MM.1S (cell line): ENCODE data around the gene PRSS21.

Source experiments
- DNase-seq: peaks from one replicate; pipeline ENCODE4 v3.0.0-alpha.2; 2015
- H2AFZ ChIP-seq: fragments of 300-600 bp; sonication (generic); 2 replicates; pipeline ENCODE4 v1.6.0; 2016; ENCODE audit warnings: antibody characterized with exemption, low read length
- H3F3A ChIP-seq: fragments of 300-600 bp; sonication (generic); 2 replicates; pipeline ENCODE4 v1.6.1; 2016; ENCODE audit warnings: mild to moderate bottlenecking, antibody characterized with exemption, low read length, moderate library complexity, mixed read lengths; ENCODE audit not compliant: insufficient read depth
- H3K27ac ChIP-seq: fragments of 300-600 bp; sonication (generic); 2 replicates; pipeline ENCODE4 v1.5.1; 2016; ENCODE audit warnings: mild to moderate bottlenecking, low read length
- H3K27me3 ChIP-seq: fragments of 300-600 bp; sonication (generic); replicated peaks from 2 replicates; pipeline ENCODE4 v1.6.0; 2016; ENCODE audit warnings: low read length; ENCODE audit not compliant: insufficient read depth
- H3K36me3 ChIP-seq: fragments of 300-600 bp; sonication (generic); replicated peaks from 2 replicates; pipeline ENCODE4 v1.6.1; 2016; ENCODE audit warnings: mild to moderate bottlenecking, low read length, mixed read lengths; ENCODE audit not compliant: insufficient read depth
- H3K4me1 ChIP-seq: fragments of 300-600 bp; sonication (generic); 2 replicates; pipeline ENCODE4 v1.6.1; 2016; ENCODE audit warnings: low read length, mixed read lengths
- H3K4me2 ChIP-seq: fragments of 300-600 bp; sonication (generic); 2 replicates; pipeline ENCODE4 v1.6.0; 2016; ENCODE audit warnings: low read depth, low read length
- H3K4me3 ChIP-seq: fragments of 300-600 bp; sonication (generic); 2 replicates; pipeline ENCODE4 v1.5.1; 2016; ENCODE audit warnings: low read length, mixed read lengths
- H3K79me2 ChIP-seq: fragments of 300-600 bp; sonication (generic); 2 replicates; pipeline ENCODE4 v1.6.1; 2016; ENCODE audit warnings: mixed run types, low read length, mixed read lengths
- H3K9ac ChIP-seq: fragments of 300-600 bp; sonication (generic); 2 replicates; pipeline ENCODE4 v1.6.1; 2016; ENCODE audit warnings: low read length, mixed read lengths
- H3K9me2 ChIP-seq: fragments of 300-600 bp; sonication (generic); replicated peaks from 2 replicates; pipeline ENCODE4 v1.6.1; 2016; ENCODE audit warnings: mild to moderate bottlenecking, low read length, mixed read lengths; ENCODE audit not compliant: insufficient read depth
- H3K9me3 ChIP-seq: fragments of 300-600 bp; sonication (generic); replicated peaks from 2 replicates; pipeline ENCODE4 v1.6.1; 2016; ENCODE audit warnings: mild to moderate bottlenecking, low read length, mixed read lengths; ENCODE audit not compliant: insufficient read depth
- H4K20me1 ChIP-seq: fragments of 300-600 bp; sonication (generic); 2 replicates; pipeline ENCODE4 v1.6.1; 2016; ENCODE audit warnings: mild to moderate bottlenecking, low read length, moderate library complexity, mixed read lengths; ENCODE audit not compliant: insufficient read depth
- EZH2 ChIP-seq: fragments of 300-600 bp; sonication (generic); optimal IDR thresholded peaks from 2 replicates; pipeline ENCODE3; 2017; ENCODE audit warnings: low read depth, mild to moderate bottlenecking, antibody characterized with exemption, low read length, mixed read lengths
- EZH2phosphoT487 ChIP-seq: fragments of 300-600 bp; sonication (generic); IDR thresholded peaks from 2 replicates; pipeline ENCODE4 v1.6.1; 2018; ENCODE audit warnings: antibody characterized with exemption, low read length
- TF ChIP-seq, protein P1 (sequence below): fragments of 300-600 bp; sonication (generic); IDR thresholded peaks from 2 replicates; pipeline ENCODE4 v1.5.1; 2016; ENCODE audit warnings: antibody characterized with exemption, low read length, mixed read lengths

PRSS21 gene

DNA sequence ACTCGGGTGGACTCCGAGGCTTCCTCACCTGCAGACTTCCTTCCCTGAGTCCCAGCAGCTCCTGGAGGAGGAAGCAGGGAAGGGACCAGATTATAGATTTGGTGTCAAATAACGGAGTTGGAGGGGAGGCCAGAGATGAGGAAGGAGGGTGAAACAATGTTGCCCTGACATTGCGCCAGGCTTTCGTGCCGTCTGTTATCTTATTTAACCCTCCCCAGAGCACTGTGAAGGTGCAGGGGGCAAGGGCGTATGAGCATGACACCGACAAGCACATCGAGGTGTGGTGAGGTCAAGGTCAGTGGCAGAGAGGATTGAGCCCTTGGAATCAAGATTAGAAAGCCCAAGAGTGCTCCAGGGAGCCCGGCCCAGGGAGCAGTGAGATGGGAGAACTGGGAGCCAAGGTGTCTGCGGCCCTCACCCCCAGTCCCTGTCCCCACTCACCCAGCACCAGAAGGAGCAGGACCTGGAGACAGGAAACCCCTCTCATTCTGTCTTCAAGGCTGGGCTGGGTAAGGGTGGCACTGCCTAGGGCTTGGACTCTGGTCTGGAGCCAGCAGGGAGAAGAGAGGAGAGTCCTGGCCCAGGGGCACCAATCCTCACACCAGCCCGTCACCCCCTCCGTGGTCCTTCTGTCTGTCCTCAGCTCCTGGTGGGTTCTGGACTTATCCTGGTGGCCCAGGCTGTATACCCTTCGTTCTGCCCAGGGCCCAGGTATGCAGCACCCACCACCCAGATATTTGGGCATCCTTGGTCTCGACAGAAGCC is 30.8 kb upstream of the PRSS21 start:
- Histone ChIP-seq H3K9me3 (no peaks in the 10 kb centered on the region), H3F3A (no peaks in the 10 kb centered on the region), H4K20me1 (no peaks in the 10 kb centered on the region), H3K9ac (no peak overlapping the region), H3K27ac (no peak overlapping the region), H3K36me3 (no peaks in the 10 kb centered on the region), H2AFZ (no peak overlapping the region), H3K4me3 (no peak overlapping the region), H3K27me3 (peaks cover 65% of the 10 kb centered on the region), H3K4me1 (no peaks in the 10 kb centered on the region), H3K4me2 (no peak overlapping the region), H3K79me2 (no peaks in the 10 kb centered on the region), H3K9me2 (no peaks in the 10 kb centered on the region)
- no peak for TF ChIP-seq EZH2phosphoT487
- TF ChIP-seq, protein P1, sequence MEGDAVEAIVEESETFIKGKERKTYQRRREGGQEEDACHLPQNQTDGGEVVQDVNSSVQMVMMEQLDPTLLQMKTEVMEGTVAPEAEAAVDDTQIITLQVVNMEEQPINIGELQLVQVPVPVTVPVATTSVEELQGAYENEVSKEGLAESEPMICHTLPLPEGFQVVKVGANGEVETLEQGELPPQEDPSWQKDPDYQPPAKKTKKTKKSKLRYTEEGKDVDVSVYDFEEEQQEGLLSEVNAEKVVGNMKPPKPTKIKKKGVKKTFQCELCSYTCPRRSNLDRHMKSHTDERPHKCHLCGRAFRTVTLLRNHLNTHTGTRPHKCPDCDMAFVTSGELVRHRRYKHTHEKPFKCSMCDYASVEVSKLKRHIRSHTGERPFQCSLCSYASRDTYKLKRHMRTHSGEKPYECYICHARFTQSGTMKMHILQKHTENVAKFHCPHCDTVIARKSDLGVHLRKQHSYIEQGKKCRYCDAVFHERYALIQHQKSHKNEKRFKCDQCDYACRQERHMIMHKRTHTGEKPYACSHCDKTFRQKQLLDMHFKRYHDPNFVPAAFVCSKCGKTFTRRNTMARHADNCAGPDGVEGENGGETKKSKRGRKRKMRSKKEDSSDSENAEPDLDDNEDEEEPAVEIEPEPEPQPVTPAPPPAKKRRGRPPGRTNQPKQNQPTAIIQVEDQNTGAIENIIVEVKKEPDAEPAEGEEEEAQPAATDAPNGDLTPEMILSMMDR, result no peak
- no peak for TF ChIP-seq EZH2
- no peak for DNase-seq

DNA sequence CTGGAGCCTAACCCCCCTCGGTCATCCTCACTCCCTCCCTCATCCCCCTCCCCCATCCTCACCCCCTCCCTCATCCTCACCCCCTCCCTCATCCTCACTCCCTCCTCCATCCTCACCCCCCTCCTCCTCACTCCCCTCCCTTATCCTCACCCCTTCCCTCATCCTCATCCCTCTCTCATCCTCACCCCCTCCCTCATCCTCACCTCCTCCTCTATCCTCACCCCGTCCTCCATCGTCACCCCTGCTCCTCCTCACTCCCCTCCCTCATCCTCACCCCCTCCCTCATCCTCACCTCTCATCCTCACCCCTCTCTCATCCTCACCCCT is 30.2 kb upstream of the PRSS21 start:
- Histone ChIP-seq H3K4me1 (no peaks in the 10 kb centered on the region), H3K9me3 (no peaks in the 10 kb centered on the region), H3K9me2 (no peaks in the 10 kb centered on the region), H3K4me2 (no peak overlapping the region), H4K20me1 (no peaks in the 10 kb centered on the region), H3K27ac (no peak overlapping the region), H3K36me3 (no peaks in the 10 kb centered on the region), H3K9ac (no peak overlapping the region), H3K4me3 (no peak overlapping the region), H3K27me3 (peaks cover 70% of the 10 kb centered on the region), H3K79me2 (no peaks in the 10 kb centered on the region), H3F3A (no peaks in the 10 kb centered on the region), H2AFZ (no peak overlapping the region)
- DNase-seq, result no peak
- TF ChIP-seq EZH2phosphoT487, result no peak
- TF ChIP-seq EZH2, result no peak
- TF ChIP-seq, protein P1, result no peak

DNA sequence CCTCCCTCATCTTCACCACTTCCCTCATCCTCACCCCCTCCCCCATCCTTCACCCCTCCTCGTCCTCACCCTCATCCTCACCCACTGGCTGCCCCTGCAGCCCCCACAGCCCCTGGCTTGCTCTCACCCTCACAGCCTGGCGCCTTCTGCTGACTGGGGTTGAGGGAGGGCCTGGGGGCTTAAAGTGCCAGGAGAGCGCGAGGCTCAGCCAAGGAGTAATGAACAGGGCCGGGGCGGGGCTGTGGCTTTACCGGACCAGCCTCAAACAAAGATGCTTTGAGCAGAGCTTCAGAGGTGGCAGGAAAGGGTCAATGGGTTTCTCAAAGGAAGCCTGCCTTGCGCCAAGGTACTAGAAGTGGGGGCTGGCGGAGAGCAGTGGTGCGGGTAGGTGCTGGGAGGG is 29.6 kb upstream of the PRSS21 start, which contains the start of gene PRSS33:
TSS of gene PRSS33 (minus strand) at position 155 of the 400 bp plus-strand sequence. CDS start 1,013 bp downstream, outside the sequence.
- no peak for DNase-seq
- peaks cover 76% of the 10 kb centered on the region for H3K27me3 ChIP-seq
- H3K79me2 ChIP-seq, result no peaks in the 10 kb centered on the region
- H3F3A ChIP-seq, result no peaks in the 10 kb centered on the region
- no peak within 1 kb of the TSS for H3K9ac ChIP-seq
- H3K9me2 ChIP-seq, result no peaks in the 10 kb centered on the region
- H3K27ac ChIP-seq, result no peak within 1 kb of the TSS
- TF ChIP-seq, protein P1, result no peak
- TF ChIP-seq EZH2phosphoT487 (no peak), EZH2 (no peak)
- H3K4me1 ChIP-seq, result no peaks in the 10 kb centered on the region
- H3K9me3 ChIP-seq, result no peaks in the 10 kb centered on the region
- no peak within 1 kb of the TSS for H3K4me3 ChIP-seq
- H3K36me3 ChIP-seq, result no peaks in the 10 kb centered on the region
- H2AFZ ChIP-seq, result no peak within 1 kb of the TSS
- H4K20me1 ChIP-seq, result no peaks in the 10 kb centered on the region
- H3K4me2 ChIP-seq, result no peak within 1 kb of the TSS
